CD4-positive, CD25-positive, alpha-beta regulatory T cell (primary cell): Measurements from ENCODE around the gene FUT6. TPM values are rescaled to one million over a fixed set of nuclear protein-coding genes. Genes with fewer than 3 reads are reported as not detected.
"Not testable (repeated sequence)": the region's sequence is repeated elsewhere in the genome, so short reads cannot be mapped to it uniquely, and the experiment has no call there.

Source experiments
- ATAC-seq, 2 donors: fragments of 150-1000 bp; cut with Tn5 transposase; one replicate each; pipeline ENCODE4 v1.10.0; 2021; ENCODE audit warnings: low read depth in 2 of 2, moderate number of reproducible peaks in 2 of 2, moderate library complexity in 1 of 2
- DNase-seq, 3 donors: peaks; one replicate each; pipeline versions ENCODE4 v3.0.0 to v3.0.0-alpha.2; 2012 to 2022; ENCODE audit warnings: mixed read lengths in 1 of 3
- H3K27ac ChIP-seq: one replicate; pipeline ENCODE4 v1.7.0; 2013; ENCODE audit warnings: mild to moderate bottlenecking, low read length; ENCODE audit not compliant: insufficient read depth, poor library complexity, severe bottlenecking
- H3K27me3 ChIP-seq: one replicate; pipeline ENCODE4 v1.7.0; 2013; ENCODE audit warnings: low read length; ENCODE audit not compliant: control insufficient read depth, insufficient read depth
- H3K36me3 ChIP-seq: one replicate; pipeline ENCODE4 v1.7.0; 2013; ENCODE audit warnings: mild to moderate bottlenecking, low read length, moderate library complexity; ENCODE audit not compliant: control insufficient read depth, insufficient read depth
- H3K4me1 ChIP-seq: 2 replicates; pipeline ENCODE4 v1.7.0; 2013; ENCODE audit warnings: mild to moderate bottlenecking, low read length; ENCODE audit not compliant: insufficient read depth, control insufficient read depth, poor library complexity, severe bottlenecking
- H3K4me3 ChIP-seq: one replicate; pipeline ENCODE4 v1.7.0; 2013; ENCODE audit warnings: low read depth, mild to moderate bottlenecking, low read length, moderate library complexity
- H3K9me3 ChIP-seq, 2 experiments: 1 replicate in 1 of 2; 2 replicates in 1 of 2; pipeline ENCODE4 v1.7.0; 2013; ENCODE audit warnings: low read length in 2 of 2, mild to moderate bottlenecking in 1 of 2, moderate library complexity in 1 of 2; ENCODE audit not compliant: control insufficient read depth in 2 of 2
- H3K27ac Mint-ChIP-seq, 3 donors: one replicate each; pipeline ENCODE4 v1.8.0; 2020 to 2022; ENCODE audit warnings: mild to moderate bottlenecking in 3 of 3, mixed read lengths in 3 of 3, moderate library complexity in 2 of 3
- H3K27me3 Mint-ChIP-seq: one replicate; pipeline ENCODE4 v1.8.0; 2022; ENCODE audit warnings: mild to moderate bottlenecking, mixed read lengths
- H3K36me3 Mint-ChIP-seq: one replicate; pipeline ENCODE4 v1.8.0; 2020; ENCODE audit warnings: mixed read lengths
- H3K4me1 Mint-ChIP-seq, 4 donors: one replicate each; pipeline ENCODE4 v1.8.0; 2020 to 2022; ENCODE audit warnings: mixed read lengths in 4 of 4, mild to moderate bottlenecking in 1 of 4
- H3K4me3 Mint-ChIP-seq, 4 donors: one replicate each; pipeline ENCODE4 v1.8.0; 2020 to 2022; ENCODE audit warnings: mild to moderate bottlenecking in 4 of 4, mixed read lengths in 4 of 4, moderate library complexity in 3 of 4
- H3K9me3 Mint-ChIP-seq, 7 donors: one replicate each; pipeline ENCODE4 v1.8.0; 2020 to 2022; ENCODE audit warnings: mixed read lengths in 7 of 7, mild to moderate bottlenecking in 3 of 7, moderate library complexity in 2 of 7
- polyA plus RNA-seq, 4 donors: library from polyadenylated mRNA; unstranded; fragments of 300-500 nt; fragmentation: Illumina TruSeq; gene quantifications; one replicate each; pipeline ENCODE4 v1.2.3, GENCODE V29; 2021
- total RNA-seq: library from RNA; stranded (reverse); gene quantifications from one replicate; pipeline ENCODE4 v1.2.3, GENCODE V29; 2022

FUT6 gene
- total and polyA plus RNA-seq, 5 donors from 2014 or later: not detected

GRCh38 chr19:5782945-5783919 is 56.3 kb downstream of the FUT6 start:
- no peak overlapping the region for H3K4me3 ChIP-seq
- no peaks in the 10 kb centered on the region for H3K9me3 Mint-ChIP-seq
- peaks cover 29% of the 10 kb centered on the region for H3K36me3 ChIP-seq
- H3K27ac Mint-ChIP-seq: no peak overlapping the region
- H3K9me3 ChIP-seq: no peaks in the 10 kb centered on the region
- ATAC-seq (peak in 1 of 2 donors; percentile 22), DNase-seq (no peak)
- peaks cover 0 to 2% (median 0%) of the 10 kb centered on the region in 4 donors for H3K4me1 Mint-ChIP-seq
- no peak overlapping the region for H3K4me3 Mint-ChIP-seq
- no peaks in the 10 kb centered on the region for H3K27me3 Mint-ChIP-seq
- no peaks in the 10 kb centered on the region for H3K4me1 ChIP-seq
- peaks cover 6% of the 10 kb centered on the region for H3K36me3 Mint-ChIP-seq
- no peaks in the 10 kb centered on the region for H3K27me3 ChIP-seq
- H3K27ac ChIP-seq: no peak overlapping the region

GRCh38 chr19:5782322-5782721 is 57.2 kb downstream of the FUT6 start:
- ATAC-seq: no peak
- peaks cover 0 to 2% (median 0%) of the 10 kb centered on the region in 4 donors for H3K4me1 Mint-ChIP-seq

GRCh38 chr19:5780916-5781315 is 58.6 kb downstream of the FUT6 start:
- H3K36me3 Mint-ChIP-seq, H3K27me3 Mint-ChIP-seq: not testable (repeated sequence)

More at GRCh38 chr19:5782322-5782721, 57.2 kb downstream of the FUT6 start:
- H3K4me3 ChIP-seq: no peak overlapping the region
- DNase-seq: no peak
- H3K27me3 Mint-ChIP-seq: no peaks in the 10 kb centered on the region
- H3K27ac Mint-ChIP-seq: no peak overlapping the region
- no peaks in the 10 kb centered on the region for H3K9me3 Mint-ChIP-seq
- H3K4me1 ChIP-seq: no peaks in the 10 kb centered on the region
- H3K36me3 ChIP-seq: peaks cover 22% of the 10 kb centered on the region
- no peaks in the 10 kb centered on the region for H3K27me3 ChIP-seq
- H3K9me3 ChIP-seq: no peaks in the 10 kb centered on the region
- no peak overlapping the region for H3K27ac ChIP-seq
- H3K4me3 Mint-ChIP-seq: no peak overlapping the region
- peaks cover 5% of the 10 kb centered on the region for H3K36me3 Mint-ChIP-seq

More at GRCh38 chr19:5780916-5781315, 58.6 kb downstream of the FUT6 start:
- not testable (repeated sequence) for H3K27ac ChIP-seq, ATAC-seq, H3K9me3 ChIP-seq, H3K4me3 Mint-ChIP-seq, H3K4me1 ChIP-seq, H3K27ac Mint-ChIP-seq, H3K4me3 ChIP-seq, H3K4me1 Mint-ChIP-seq, H3K9me3 Mint-ChIP-seq, H3K36me3 ChIP-seq, H3K27me3 ChIP-seq, DNase-seq

Other genes starting within 250 kb of the FUT6 start
- gene SAFB2, start 216.9 kb downstream of the FUT6 start, total RNA-seq: 271 TPM
- 10 to 100 TPM; 23.0 to 26.1 (median 23.3) TPM for gene SAFB2, start 216.9 kb downstream of the FUT6 start, polyA plus RNA-seq
- 204 TPM for gene SAFB, start 216.6 kb downstream of the FUT6 start, total RNA-seq
- gene SAFB, start 216.6 kb downstream of the FUT6 start, polyA plus RNA-seq: 10 to 100 TPM; 36.9 to 56.2 (median 45.9) TPM
- gene MICOS13, start 159.2 kb downstream of the FUT6 start, total RNA-seq: 21.2 TPM
- gene MICOS13, start 159.2 kb downstream of the FUT6 start, polyA plus RNA-seq: 100 to 1,000 TPM in 2 of 4 donors, 10 to 100 TPM in 2; 90.6 to 110 (median 100) TPM
- 2.4 TPM for gene HSD11B1L, start 158.7 kb downstream of the FUT6 start, total RNA-seq
- 1 to 10 TPM; 1.8 to 3.0 (median 2.3) TPM for gene HSD11B1L, start 158.7 kb downstream of the FUT6 start, polyA plus RNA-seq
- gene RPL36, start 149.4 kb downstream of the FUT6 start, total RNA-seq: 984 TPM
- gene RPL36, start 149.4 kb downstream of the FUT6 start, polyA plus RNA-seq: 1,000 to 10,000 TPM; 1,952 to 2,703 (median 2,229) TPM
- gene LONP1, start 119.6 kb downstream of the FUT6 start, total RNA-seq: 67.6 TPM
- 10 to 100 TPM; 16.4 to 22.8 (median 20.3) TPM for gene LONP1, start 119.6 kb downstream of the FUT6 start, polyA plus RNA-seq
- gene CATSPERD, start 119.1 kb downstream of the FUT6 start, total RNA-seq: not detected
- under 1 TPM in 1 of 4 donors, not detected in 3; 0.17 TPM for gene CATSPERD, start 119.1 kb downstream of the FUT6 start, polyA plus RNA-seq
- gene PRR22, start 55.0 kb downstream of the FUT6 start, total RNA-seq: 3.5 TPM
- not detected for gene PRR22, start 55.0 kb downstream of the FUT6 start, polyA plus RNA-seq
- gene DUS3L, start 48.5 kb downstream of the FUT6 start, total RNA-seq: 129 TPM
- 10 to 100 TPM; 25.4 to 38.3 (median 31.8) TPM for gene DUS3L, start 48.5 kb downstream of the FUT6 start, polyA plus RNA-seq
- not detected for gene NRTN, start 34.6 kb downstream of the FUT6 start, total RNA-seq
- under 1 TPM in 2 of 4 donors, not detected in 2; 0.21 to 0.68 TPM for gene NRTN, start 34.6 kb downstream of the FUT6 start, polyA plus RNA-seq
- not detected for gene FUT3, start 11.7 kb upstream of the FUT6 start, total RNA-seq
- not detected for gene FUT3, start 11.7 kb upstream of the FUT6 start, polyA plus RNA-seq
- 3.7 TPM for gene FUT5, start 30.8 kb upstream of the FUT6 start, total RNA-seq
- gene FUT5, start 30.8 kb upstream of the FUT6 start, polyA plus RNA-seq: under 1 TPM in 2 of 4 donors, not detected in 2; 0.11 to 0.14 TPM
- 120 TPM for gene NDUFA11, start 64.1 kb upstream of the FUT6 start, total RNA-seq
- 100 to 1,000 TPM; 408 to 499 (median 465) TPM for gene NDUFA11, start 64.1 kb upstream of the FUT6 start, polyA plus RNA-seq
- 25.0 TPM for gene VMAC, start 65.2 kb upstream of the FUT6 start, total RNA-seq
- gene VMAC, start 65.2 kb upstream of the FUT6 start, polyA plus RNA-seq: 1 to 10 TPM; 4.9 to 9.5 (median 7.5) TPM
- 38.8 TPM for gene CAPS, start 74.6 kb upstream of the FUT6 start, total RNA-seq
- gene CAPS, start 74.6 kb upstream of the FUT6 start, polyA plus RNA-seq: 1 to 10 TPM; 1.2 to 3.1 (median 2.8) TPM
- gene RANBP3, start 138.4 kb upstream of the FUT6 start, total RNA-seq: 106 TPM
- 10 to 100 TPM in 2 of 4 donors, 1 to 10 TPM in 2; 8.0 to 12.1 (median 10.0) TPM for gene RANBP3, start 138.4 kb upstream of the FUT6 start, polyA plus RNA-seq